ENCODE data around the gene TAPBP. TPM values are rescaled to one million over a fixed set of nuclear protein-coding genes. Genes with fewer than 3 reads are reported as not detected.

TAPBP gene
- total RNA-seq, 4 donors from 2014 or later, result 71.2 to 91.8 (median 89.7) TPM

- H3K27me3 ChIP-seq, result no peaks in the 10 kb centered on the region
- DNase-seq (ENCODE audit: low spot score in 2 of 2), result no peak
- H3K36me3 ChIP-seq, result peaks cover 0 to 27% (median 17%) of the 10 kb centered on the region in 3 donors
- TF ChIP-seq POLR2A (IDR thresholded peaks at IDR 0.05), result no peak
- TF ChIP-seq CTCF (IDR thresholded peaks at IDR 0.05), result no peak
- TF ChIP-seq EP300 (IDR thresholded peaks at IDR 0.05), result no peak
- no peaks in the 10 kb centered on the region for H3K9me3 ChIP-seq
- 0 to 1% methylated on average over 12 of the region's 12 CpGs for WGBS, 2 donors
- peak overlapping the region; percentile 45 to 69 (median 62) for H3K4me3 ChIP-seq
- H3K4me1 ChIP-seq, result peaks cover 0 to 46% (median 32%) of the 10 kb centered on the region in 4 donors
- peak overlapping the region; percentile 78 to 95 (median 92) for H3K27ac ChIP-seq
Observed at GRCh38 chr6:33323623-33323948, 9.7 kb upstream of the TAPBP start.

GRCh38 chr6:33321227-33321626 lies 7.3 kb upstream of the TAPBP start:
- 45 to 57% methylated on average over 9 of the region's 9 CpGs for WGBS, 2 donors
- no peaks in the 10 kb centered on the region for H3K9me3 ChIP-seq
- H3K4me3 ChIP-seq, result peak overlapping the region in 1 of 4 donors; percentile 69
- DNase-seq (ENCODE audit: low spot score in 2 of 2), result no peak
- H3K27ac ChIP-seq, result peak overlapping the region in 3 of 4 donors; percentile 66 to 95 (median 88)
- peaks cover 0 to 62% (median 36%) of the 10 kb centered on the region in 4 donors for H3K4me1 ChIP-seq
- H3K36me3 ChIP-seq, result peaks cover 0 to 30% (median 17%) of the 10 kb centered on the region in 3 donors
- H3K27me3 ChIP-seq, result no peaks in the 10 kb centered on the region
- TF ChIP-seq CTCF (IDR thresholded peaks at IDR 0.05) (no peak), EP300 (IDR thresholded peaks at IDR 0.05) (no peak), POLR2A (IDR thresholded peaks at IDR 0.05) (no peak)

GRCh38 chr6:33320315-33321181 lies 6.7 kb upstream of the TAPBP start:
- no peaks in the 10 kb centered on the region for H3K27me3 ChIP-seq
- DNase-seq (ENCODE audit: low spot score in 2 of 2), result peak; percentile 51 to 76
- 75 to 76% methylated on average over 31 to 32 of the region's 32 CpGs for WGBS, 2 donors
- H3K36me3 ChIP-seq, result peaks cover 0 to 37% (median 17%) of the 10 kb centered on the region in 3 donors
- TF ChIP-seq EP300 (IDR thresholded peaks at IDR 0.05) (no peak), CTCF (IDR thresholded peaks at IDR 0.05) (no peak), POLR2A (IDR thresholded peaks at IDR 0.05) (no peak)
- no peak overlapping the region for H3K4me3 ChIP-seq
- H3K27ac ChIP-seq, result peak overlapping the region in 3 of 4 donors; percentile 8 to 95 (median 66)
- H3K9me3 ChIP-seq, result no peaks in the 10 kb centered on the region
- peaks cover 0 to 68% (median 36%) of the 10 kb centered on the region in 4 donors for H3K4me1 ChIP-seq

- Histone ChIP-seq H3K4me3 (no peak overlapping the region), H3K27ac (peak overlapping the region in 3 of 4 donors; percentile 8 to 95 (median 66))
- WGBS, 2 donors, result 84 to 89% methylated on average over 3 of the region's 3 CpGs
Observed at GRCh38 chr6:33319939-33320314, 6.0 kb upstream of the TAPBP start.

More at GRCh38 chr6:33319939-33320314, 6.0 kb upstream of the TAPBP start:
- peaks cover 0 to 75% (median 41%) of the 10 kb centered on the region in 4 donors for H3K4me1 ChIP-seq
- no peak for DNase-seq (ENCODE audit: low spot score in 2 of 2)
- peaks cover 0 to 37% (median 17%) of the 10 kb centered on the region in 3 donors for H3K36me3 ChIP-seq
- no peak for TF ChIP-seq CTCF (IDR thresholded peaks at IDR 0.05)
- TF ChIP-seq EP300 (IDR thresholded peaks at IDR 0.05), result no peak
- TF ChIP-seq POLR2A (IDR thresholded peaks at IDR 0.05), result no peak
- H3K9me3 ChIP-seq, result no peaks in the 10 kb centered on the region
- no peaks in the 10 kb centered on the region for H3K27me3 ChIP-seq

All from tibial nerve (tissue), 4 donors.